SIG-M5 treated with dmso at 0.1 percent for 504 hours (cell line): ENCODE results near the gene LCMT2.
"Not testable (repeated sequence)": the region's sequence is repeated elsewhere in the genome, so short reads cannot be mapped to it uniquely, and the experiment has no call there.

Experiments used
- DNase-seq: peaks from one replicate; lab custom pipeline; 2025; ENCODE audit not compliant: unreplicated experiment; lab: John Stamatoyannopoulos, UW

LCMT2 gene

GRCh38 chr15:43316016-43316970 is 14.1 kb downstream of the LCMT2 start:
- no peak for DNase-seq

DNA sequence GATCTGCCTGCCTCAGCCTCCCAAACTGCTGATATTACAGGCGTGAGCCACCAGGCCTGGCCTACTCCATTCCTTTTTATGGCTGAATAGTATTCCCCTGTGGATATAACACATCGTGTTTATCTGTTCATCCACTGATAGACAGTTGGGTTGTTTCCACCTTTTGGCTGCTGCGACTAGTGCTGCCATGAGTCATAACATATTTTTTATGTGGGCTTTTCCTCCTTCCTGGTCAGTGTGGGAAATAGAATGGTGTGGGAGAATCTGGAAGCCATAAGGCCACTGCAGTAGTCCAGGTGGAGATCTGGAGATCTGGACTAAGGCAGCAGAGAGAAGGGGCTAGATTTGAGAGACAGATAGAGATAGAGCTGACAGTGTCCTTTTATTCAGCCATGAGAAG is 16.2 kb downstream of the LCMT2 start:
- no peak for DNase-seq

DNA sequence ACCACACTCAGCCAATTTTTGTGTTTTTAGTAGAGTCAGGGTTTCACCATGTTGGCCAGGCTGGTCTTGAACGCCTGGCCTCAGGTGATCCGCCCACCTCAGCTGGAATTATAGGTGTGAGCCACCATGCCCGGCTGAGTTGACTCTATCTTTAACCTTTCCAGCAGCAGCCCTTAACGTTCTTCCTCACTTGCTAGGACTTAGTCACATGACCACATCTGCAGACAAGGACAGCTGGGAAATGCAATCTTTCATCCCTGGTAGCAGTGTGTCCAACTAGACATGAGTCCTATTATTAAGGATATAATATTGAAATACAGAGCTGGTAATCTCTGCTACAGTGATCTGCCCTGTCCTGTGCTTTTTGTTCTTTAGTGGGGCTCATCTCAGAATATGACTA is 18.0 kb downstream of the LCMT2 start:
- no peak for DNase-seq

DNA sequence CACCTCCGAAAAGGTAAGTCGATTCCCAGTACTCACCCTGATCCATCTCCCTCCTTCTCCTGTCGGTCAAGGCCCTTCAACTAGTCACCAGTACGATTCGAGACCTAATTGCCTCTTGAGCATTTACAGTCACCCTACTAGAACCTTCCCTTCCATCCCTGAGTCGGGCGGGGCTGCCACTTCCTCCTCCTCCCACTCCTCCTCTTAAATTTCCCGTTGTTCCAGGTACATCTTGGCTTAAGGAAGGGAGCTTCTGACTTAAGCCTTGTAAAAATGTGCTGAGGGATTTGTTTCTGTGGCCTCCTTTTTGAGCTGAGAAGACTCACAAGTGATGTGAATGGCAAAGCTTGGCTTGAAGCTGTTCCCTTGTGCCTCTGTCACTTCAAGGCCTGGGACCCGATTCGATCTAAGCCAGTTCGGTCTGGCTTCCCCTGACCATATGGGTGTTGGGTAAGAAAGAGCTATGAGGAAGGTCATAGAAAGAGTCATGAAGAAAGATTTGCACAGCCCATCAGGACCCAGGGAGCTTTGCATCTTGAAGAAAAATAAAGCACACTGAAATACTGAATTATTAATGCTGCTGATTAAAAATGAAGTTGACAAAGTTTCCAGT is 28.1 kb downstream of the LCMT2 start, which contains the start of gene TGM7:
Gene TGM7, minus strand, starts transcription at position 51 of the 613 bp plus-strand sequence.
- DNase-seq = no peak

- no peak for DNase-seq
These were observed 30.5 kb downstream of the LCMT2 start for GRCh38 chr15:43299884-43300283.

DNA sequence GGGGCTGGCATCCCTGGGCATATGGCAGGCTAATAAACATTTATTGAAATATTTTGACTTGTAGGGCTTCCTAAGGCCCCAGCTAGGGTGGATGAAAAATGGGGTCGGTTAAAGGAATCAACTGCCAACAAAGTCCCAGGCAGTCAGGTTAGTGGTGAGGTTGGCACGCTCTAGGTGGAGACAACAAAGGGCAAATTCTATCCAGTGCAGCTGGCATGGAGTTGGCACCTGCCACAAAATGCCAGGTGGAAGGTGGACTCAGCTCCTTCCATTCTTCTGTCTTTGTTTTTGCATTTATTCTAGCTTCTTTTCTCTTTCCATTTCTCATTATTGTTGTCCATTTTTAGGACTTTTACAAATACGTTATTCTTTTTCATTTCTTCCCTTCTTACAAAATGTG is 31.0 kb downstream of the LCMT2 start:
- DNase-seq = no peak

DNA sequence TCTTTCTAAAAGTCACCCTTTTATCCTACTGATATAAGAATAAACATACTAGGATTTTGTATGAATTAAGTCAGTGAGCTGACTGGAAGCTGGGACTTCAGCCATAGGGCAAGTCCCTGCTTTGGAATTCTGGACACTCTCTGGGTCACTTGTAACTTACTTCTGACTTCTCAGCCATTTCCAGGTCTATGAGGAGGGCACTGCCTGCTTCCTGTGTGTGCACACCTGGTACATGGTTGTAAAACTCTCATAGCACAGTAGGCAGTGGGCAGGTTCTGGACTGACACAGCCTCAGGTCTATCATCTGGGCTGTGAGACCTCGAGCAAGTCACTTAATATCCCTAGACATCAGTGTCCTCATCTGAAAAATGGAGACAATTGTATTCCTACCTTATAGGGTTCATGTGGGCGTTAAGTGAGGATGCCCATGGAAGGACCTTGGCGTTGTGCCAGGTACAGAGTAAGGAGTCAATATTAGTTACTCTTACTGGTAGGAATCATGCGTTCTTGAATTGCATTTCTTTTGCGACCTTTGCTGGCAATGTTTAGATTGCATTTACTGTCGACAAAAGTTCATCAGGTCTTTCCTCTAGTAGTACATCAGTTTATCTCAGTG is 36.2 kb downstream of the LCMT2 start:
- DNase-seq = no peak

- DNase-seq = no peak
These were observed 36.9 kb downstream of the LCMT2 start for GRCh38 chr15:43293432-43293831.

DNA sequence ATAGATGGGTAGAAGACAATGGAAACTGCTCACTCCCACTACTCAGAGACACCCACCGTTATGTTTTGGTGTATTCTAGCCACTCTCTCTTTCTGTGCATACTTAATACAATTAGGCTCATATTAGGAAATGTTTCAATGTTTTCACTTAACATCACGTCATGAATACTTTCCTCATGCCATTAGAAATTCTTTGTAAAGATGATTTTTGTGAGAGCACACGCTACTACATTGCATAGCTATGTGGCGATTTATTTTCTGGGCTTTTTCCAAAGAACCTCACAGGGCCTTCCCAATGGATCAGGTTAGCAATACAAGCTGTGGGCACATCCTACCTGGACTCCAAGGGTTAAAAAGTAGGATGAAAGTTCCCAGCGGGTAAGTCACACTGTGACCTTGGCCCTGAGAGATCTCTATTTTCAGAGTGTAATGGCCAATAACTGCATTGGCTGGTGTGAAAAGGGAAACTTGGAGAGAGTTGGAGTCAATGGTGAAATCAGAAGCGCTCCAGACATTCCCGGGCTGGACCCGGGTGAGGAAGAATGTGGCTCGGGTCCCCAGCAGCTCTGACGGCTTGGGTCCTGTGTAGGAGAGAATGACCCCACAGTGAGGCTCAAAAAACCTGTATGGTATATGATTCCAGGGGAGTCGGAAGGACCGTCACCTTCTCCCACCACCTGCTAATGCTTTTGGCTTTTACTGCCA is 37.8 kb downstream of the LCMT2 start:
- no peak for DNase-seq

- DNase-seq = not testable (repeated sequence)
These were observed 40.7 kb downstream of the LCMT2 start for GRCh38 chr15:43289656-43290055.

GRCh38 chr15:43287254-43287653 is 43.1 kb downstream of the LCMT2 start:
- no peak for DNase-seq

DNA sequence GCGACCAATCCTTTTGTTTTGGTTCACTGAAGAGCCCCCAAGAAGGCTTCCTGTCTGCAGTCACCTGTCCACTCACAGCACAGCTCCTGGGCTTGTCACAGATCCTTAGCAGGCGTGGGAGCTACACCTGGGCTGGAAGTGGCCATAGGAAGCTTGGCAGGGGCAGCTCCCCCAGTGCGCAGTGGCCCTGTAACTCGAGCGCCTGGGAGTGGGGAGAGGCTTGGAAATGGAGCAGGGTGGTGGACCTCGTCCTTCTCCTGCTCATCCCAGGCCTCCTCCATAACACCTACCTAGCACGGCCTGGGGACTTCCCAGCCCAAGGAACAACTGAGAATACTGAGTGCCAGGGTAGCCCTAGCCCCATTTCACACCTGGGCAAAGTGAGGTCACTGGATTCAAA is 44.3 kb downstream of the LCMT2 start:
- no peak for DNase-seq

GRCh38 chr15:43285609-43286037 is 44.8 kb downstream of the LCMT2 start:
- DNase-seq = peak; percentile 72

DNA sequence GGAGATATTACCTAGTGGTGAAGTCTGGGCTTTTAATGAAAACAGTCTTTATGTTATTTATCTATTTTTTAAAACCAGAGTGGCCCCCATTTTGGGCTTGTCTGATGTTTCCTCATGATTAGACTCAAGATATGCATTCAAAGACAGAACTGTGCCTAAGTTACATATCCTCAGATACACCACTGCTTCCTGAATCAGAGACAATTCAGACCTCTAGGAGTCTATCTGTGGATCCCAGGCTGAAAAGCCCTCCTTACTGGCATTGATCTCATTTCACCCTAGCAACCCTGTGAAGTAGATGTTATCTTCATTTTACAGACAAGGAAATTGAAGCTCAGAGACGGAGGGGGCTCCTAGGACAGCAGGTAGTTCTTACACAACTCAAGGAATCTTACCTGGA is 46.8 kb downstream of the LCMT2 start:
- no peak for DNase-seq

DNA sequence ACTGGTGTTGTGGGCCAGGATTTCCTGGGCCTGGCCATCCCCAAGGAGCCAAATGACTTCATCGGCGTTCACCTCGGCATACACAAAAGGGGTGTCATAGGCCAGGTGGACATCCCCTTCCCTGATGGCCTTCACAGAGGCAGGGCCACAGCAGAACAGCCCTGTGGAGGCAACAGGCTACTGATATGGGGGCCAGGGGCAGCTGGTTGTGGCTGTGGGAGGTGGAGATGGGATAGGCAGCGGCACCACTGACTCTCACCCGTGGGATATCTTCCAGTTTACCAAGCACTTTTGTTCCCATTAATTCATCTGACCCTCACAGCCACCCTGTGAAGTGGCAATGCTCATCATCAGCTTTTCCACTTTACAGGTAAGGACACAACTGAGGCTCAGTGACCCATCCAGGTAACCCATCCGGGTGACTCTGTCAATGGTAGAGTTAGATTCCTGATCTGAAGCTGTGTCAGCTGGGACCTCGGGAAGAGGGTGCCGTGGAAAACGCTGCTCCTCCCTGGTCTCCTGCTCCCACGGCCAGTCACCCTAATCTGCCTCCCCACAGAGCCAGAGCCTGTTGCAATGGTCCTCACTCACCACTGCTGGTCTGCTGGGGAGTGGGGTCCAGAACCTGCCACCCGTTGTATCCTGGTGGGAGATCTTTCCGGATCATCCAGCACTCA is 48.3 kb downstream of the LCMT2 start:
- DNase-seq = no peak

- no peak for DNase-seq
These were observed 49.4 kb downstream of the LCMT2 start for GRCh38 chr15:43280996-43281395.

DNA sequence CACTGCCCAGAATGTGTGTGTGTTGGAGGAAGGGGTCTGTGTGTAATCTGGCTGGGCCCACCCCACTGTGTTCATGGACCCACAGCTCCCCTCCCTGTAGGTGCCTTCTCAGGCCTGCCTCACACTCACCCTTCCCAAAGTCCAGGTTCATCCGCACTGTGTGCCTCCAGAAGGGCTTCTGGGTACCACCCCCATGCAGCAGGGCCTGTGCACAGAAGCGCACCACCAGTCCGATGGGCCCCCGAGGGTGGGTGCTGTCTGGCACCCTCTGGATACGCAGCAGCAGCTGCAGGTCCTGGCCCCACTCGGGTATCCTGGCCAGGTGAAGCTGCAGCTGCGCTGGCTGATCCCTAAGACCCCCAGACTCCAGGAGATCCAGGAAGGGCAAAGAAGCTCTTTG is 50.9 kb downstream of the LCMT2 start:
- DNase-seq = no peak

DNA sequence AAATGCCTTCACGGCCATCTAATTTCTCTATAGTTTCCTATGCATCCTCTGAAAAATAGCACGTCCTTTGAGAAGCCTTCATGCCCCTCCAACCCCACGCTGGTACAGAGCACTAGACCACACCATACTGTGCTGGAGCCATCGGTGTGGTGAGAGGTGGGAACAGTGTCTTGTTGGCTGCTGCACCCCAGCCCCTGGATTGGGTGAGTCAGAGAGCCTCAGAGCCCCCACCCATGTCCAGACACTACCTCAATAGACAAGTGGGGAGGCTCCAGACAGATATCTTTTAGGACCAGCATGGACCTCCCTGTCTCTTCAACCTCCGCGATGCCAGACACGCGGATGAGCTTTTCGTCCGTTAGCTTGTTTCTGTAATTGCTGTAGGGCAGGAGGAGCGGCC is 51.5 kb downstream of the LCMT2 start:
- no peak for DNase-seq

DNA sequence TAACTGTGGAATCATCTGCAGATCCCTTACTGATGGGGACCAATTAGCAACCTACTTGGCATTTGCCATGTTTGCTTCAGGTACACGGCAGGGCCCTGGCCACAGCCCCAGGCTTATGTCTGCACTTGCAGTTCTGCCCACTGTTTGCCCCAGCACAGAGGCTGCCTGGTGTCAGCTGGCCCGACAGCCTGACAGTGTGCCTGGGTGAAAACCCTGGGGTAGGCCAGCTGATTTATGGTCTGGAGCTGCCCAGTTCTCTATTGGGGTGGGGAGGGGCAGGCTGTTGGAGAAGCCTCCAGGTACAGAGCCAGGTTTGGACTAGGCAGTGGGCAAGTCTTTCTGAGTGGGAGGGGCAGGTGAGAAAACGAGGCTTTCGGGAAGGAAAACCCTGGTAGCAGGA is 52.5 kb downstream of the LCMT2 start:
- no peak for DNase-seq

GRCh38 chr15:43277231-43277823 is 53.0 kb downstream of the LCMT2 start:
- no peak for DNase-seq
